WERI-Rb-1 (cell line): ENCODE measurements around the gene DALRD3.
A peak's percentile ranks its signal among the peaks of the same experiment; 100 is the strongest.

Source experiments
- DNase-seq: peaks from one replicate; pipeline ENCODE4 v3.0.0-alpha.2; 2020
- H3K27ac ChIP-seq: fragments of 250-450 bp; sonication (Bioruptor Pico); 2 replicates; pipeline ENCODE4 v1.5.1; 2020; ENCODE audit warnings: mild to moderate bottlenecking, moderate library complexity
- H3K27me3 ChIP-seq: fragments of 250-450 bp; sonication (Bioruptor Pico); 2 replicates; pipeline ENCODE4 v1.5.1; 2021; ENCODE audit warnings: mild to moderate bottlenecking, low read depth, moderate library complexity; ENCODE audit not compliant: insufficient read depth, severe bottlenecking
- H3K36me3 ChIP-seq: fragments of 250-450 bp; sonication (Bioruptor Pico); 2 replicates; pipeline ENCODE4 v1.5.1; 2020; ENCODE audit warnings: mild to moderate bottlenecking, moderate library complexity
- H3K4me3 ChIP-seq: 2 replicates; pipeline ENCODE4 v1.5.1; 2011; ENCODE audit warnings: low read depth, mild to moderate bottlenecking, control low read depth, low read length
- H3K9me3 ChIP-seq: fragments of 250-450 bp; sonication (Bioruptor Pico); 2 replicates; pipeline ENCODE4 v1.5.1; 2021; ENCODE audit warnings: mild to moderate bottlenecking, moderate library complexity; ENCODE audit not compliant: severe bottlenecking
- TF ChIP-seq, protein P1 (sequence below): IDR thresholded peaks from 2 replicates; pipeline ENCODE4 v1.5.1; 2011; ENCODE audit warnings: low read depth, mild to moderate bottlenecking, control low read depth, inconsistent platforms, low read length

The DALRD3 gene

DNA sequence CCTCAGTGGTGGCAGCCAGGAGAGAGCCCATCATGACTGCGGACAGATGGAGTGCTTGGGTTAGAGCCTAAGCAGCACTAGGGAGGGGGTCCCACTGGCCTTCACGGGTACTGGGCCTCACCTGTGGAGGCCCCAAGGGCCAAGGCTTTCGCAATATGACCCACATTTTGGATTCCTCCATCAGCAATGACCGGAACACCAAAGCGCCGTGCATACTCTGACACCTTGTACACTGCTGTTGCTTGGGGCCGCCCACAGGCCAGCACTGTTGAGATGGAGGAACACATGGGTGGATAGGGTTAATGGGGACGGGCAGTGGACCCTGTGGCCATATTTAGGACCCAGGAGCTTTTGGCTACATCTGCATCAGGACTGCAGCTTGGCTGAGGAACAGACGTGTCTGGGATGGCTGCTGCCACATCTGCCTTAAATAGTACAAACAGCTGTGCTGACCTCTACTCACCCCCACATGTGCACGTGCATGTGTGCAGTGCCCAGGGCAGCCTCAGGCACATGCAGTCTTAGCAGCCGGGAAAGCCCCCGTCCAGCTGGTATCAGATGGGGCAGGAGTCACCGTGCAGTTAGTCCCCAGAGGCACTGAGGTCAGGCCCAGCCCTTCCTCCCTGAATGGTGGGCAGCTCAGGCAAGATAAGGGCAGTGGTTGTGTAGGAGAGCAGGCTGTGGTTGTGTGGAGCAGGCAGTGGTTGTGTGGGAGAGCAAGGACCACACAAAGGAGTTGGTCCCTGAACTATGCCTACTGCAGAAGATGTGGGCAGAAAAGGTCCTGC lies 6.8 kb upstream of the DALRD3 start:
- Histone ChIP-seq H3K36me3 (peaks cover 62% of the 10 kb centered on the region), H3K9me3 (no peaks in the 10 kb centered on the region), H3K4me3 (no peak overlapping the region), H3K27me3 (no peaks in the 10 kb centered on the region), H3K27ac (no peak overlapping the region)
- TF ChIP-seq, protein P1, sequence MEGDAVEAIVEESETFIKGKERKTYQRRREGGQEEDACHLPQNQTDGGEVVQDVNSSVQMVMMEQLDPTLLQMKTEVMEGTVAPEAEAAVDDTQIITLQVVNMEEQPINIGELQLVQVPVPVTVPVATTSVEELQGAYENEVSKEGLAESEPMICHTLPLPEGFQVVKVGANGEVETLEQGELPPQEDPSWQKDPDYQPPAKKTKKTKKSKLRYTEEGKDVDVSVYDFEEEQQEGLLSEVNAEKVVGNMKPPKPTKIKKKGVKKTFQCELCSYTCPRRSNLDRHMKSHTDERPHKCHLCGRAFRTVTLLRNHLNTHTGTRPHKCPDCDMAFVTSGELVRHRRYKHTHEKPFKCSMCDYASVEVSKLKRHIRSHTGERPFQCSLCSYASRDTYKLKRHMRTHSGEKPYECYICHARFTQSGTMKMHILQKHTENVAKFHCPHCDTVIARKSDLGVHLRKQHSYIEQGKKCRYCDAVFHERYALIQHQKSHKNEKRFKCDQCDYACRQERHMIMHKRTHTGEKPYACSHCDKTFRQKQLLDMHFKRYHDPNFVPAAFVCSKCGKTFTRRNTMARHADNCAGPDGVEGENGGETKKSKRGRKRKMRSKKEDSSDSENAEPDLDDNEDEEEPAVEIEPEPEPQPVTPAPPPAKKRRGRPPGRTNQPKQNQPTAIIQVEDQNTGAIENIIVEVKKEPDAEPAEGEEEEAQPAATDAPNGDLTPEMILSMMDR, result no peak
- DNase-seq, result no peak

DNA sequence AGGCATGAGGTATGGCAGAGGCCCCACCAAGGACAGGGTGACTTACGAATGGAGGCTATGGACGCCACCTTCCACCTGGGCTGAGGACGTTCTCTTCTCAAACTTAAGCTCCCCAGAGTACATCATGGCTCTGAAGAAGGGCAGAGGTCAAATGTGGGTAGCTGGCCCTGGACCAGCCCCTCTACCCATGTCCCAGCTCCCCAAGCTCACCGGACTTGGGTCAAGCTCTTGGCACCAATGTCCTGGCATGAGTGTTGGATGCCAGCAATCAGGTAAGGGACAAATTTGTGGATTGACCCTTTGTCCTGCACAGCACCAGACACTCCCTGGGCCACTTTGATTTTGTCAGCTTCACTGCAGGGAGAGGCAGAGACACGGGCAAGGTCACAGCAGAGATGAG lies 6.1 kb upstream of the DALRD3 start:
- H3K4me3 ChIP-seq, result no peak overlapping the region
- H3K27me3 ChIP-seq, result no peaks in the 10 kb centered on the region
- TF ChIP-seq, protein P1, result no peak
- peaks cover 56% of the 10 kb centered on the region for H3K36me3 ChIP-seq
- no peaks in the 10 kb centered on the region for H3K9me3 ChIP-seq
- H3K27ac ChIP-seq, result no peak overlapping the region
- no peak for DNase-seq

DNA sequence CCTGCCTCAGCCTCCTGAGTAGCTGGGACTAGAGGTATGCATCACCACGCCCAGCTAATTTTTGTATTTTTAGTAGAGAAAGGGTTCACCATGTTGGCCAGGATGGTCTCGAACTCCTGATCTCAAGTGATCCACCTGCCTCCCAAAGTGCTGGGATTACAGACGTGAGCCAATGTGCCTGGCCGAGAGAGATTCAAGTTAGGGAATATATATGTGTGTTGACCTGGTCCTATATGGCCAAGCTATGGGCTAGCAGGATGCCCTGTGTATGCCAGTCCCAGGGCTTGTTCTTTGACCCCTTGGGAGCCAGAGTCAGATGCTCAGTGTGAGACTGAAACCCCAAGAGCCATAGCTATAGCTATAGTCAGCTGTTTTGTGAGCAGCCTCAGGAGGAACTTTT lies 5.4 kb upstream of the DALRD3 start:
- no peak overlapping the region for H3K4me3 ChIP-seq
- TF ChIP-seq, protein P1, result no peak
- no peaks in the 10 kb centered on the region for H3K9me3 ChIP-seq
- peaks cover 56% of the 10 kb centered on the region for H3K36me3 ChIP-seq
- H3K27me3 ChIP-seq, result no peaks in the 10 kb centered on the region
- H3K27ac ChIP-seq, result no peak overlapping the region
- no peak for DNase-seq

DNA sequence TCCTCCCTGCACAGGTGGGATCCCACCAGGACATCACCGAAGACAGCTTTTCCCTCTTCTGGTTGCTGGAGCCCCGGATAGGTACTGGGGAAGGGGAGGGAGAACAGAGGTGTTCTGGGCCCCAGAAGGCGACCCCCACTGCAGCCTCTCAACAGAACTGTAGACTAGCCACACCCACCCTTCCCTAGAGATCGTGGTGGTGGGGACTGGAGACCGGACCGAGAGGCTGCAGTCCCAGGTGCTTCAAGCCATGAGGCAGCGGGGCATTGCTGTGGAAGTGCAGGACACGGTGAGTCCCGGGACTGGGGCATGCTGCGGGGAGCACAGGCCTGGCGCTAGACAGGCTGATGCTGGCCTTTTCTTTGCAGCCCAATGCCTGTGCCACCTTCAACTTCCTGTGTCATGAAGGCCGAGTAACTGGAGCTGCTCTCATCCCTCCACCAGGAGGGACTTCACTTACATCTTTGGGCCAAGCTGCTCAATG lies 4.3 kb upstream of the DALRD3 start:
- peak overlapping the region; percentile 97 for H3K27ac ChIP-seq
- TF ChIP-seq, protein P1, result no peak
- no peak for DNase-seq

DNA sequence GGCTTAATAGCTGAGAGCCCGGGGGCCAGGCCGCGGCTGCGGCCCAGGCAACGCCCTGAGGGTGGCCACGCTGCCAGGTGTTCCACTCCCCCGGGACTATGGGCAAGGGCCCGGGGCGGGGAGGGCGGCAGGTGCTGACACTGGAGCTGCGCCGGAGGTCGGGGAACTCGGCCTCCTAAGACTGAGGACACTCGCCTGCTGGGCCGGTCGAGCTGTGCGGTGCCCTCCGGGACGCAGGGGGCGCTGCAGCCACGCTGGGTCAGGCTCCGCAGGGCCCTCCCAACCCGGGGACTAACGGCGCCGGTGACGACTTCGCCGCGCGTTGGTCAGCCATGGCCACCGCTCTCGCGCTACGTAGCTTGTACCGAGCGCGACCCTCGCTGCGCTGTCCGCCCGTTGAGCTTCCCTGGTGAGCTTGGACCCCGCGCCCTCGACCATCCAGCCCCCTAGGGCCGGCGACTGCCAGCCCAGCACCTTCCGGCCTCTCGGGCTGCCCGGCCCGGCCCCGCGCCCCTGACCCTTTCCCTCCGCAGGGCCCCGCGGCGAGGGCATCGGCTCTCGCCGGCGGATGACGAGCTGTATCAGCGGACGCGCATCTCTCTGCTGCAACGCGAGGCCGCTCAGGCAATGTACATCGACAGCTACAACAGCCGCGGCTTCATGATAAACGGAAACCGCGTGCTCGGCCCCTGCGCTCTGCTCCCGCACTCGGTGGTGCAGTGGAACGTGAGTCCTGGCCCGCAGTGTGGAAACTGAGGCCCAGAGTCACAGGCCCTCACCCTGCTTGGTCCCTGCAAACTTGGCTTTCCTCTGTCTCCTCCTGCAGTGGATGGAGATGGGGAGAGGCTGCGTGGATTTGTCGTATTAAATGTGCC lies 3.7 kb upstream of the DALRD3 start, which contains the start of gene NDUFAF3:
NDUFAF3 (plus strand) TSS at position 309 of the 875 bp plus-strand sequence; CDS start at position 333, 24 bp downstream.
- no peaks in the 10 kb centered on the region for H3K9me3 ChIP-seq
- TF ChIP-seq, protein P1, result peak; percentile 96
- H3K27me3 ChIP-seq, result no peaks in the 10 kb centered on the region
- peaks cover 40% of the 10 kb centered on the region for H3K36me3 ChIP-seq
- peak; percentile 95 for DNase-seq
- peak within 1 kb of the TSS; percentile 97 for H3K27ac ChIP-seq
- peak within 1 kb of the TSS; percentile 75 for H3K4me3 ChIP-seq

More for the DNA sequence above, 4.3 kb upstream of the DALRD3 start:
- Histone ChIP-seq H3K27me3 (no peaks in the 10 kb centered on the region), H3K36me3 (peaks cover 47% of the 10 kb centered on the region), H3K9me3 (no peaks in the 10 kb centered on the region), H3K4me3 (peak overlapping the region; percentile 75)
